Measurements from ENCODE around the gene SLC46A1.

The SLC46A1 gene

GRCh38 chr17:28350271-28350670 is 55.7 kb downstream of the SLC46A1 start:
- DNase-seq (ENCODE audit: low spot score), result no peak

DNA sequence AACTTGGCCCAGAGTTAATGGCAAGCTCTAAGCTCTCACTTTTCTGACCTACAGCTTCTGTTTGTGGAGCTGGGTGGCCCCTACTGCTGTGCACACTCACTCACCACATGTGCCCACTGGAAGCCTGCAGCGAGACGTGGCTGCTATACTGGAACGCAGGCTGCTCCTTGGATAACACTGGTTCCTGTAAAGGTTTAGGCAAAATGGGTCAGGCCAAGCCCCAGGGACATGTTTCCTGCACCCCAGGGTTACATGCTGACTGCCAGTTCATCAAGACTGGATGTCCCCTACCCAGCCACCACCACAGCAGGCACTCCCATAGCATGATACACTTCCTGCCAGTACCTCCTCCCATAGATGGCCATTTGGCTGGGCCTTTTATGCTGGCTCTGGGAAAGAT is 57.0 kb downstream of the SLC46A1 start:
- DNase-seq (ENCODE audit: low spot score), result no peak

- no peak for DNase-seq (ENCODE audit: low spot score)
Measured at GRCh38 chr17:28347261-28347891, 58.6 kb downstream of the SLC46A1 start.

DNA sequence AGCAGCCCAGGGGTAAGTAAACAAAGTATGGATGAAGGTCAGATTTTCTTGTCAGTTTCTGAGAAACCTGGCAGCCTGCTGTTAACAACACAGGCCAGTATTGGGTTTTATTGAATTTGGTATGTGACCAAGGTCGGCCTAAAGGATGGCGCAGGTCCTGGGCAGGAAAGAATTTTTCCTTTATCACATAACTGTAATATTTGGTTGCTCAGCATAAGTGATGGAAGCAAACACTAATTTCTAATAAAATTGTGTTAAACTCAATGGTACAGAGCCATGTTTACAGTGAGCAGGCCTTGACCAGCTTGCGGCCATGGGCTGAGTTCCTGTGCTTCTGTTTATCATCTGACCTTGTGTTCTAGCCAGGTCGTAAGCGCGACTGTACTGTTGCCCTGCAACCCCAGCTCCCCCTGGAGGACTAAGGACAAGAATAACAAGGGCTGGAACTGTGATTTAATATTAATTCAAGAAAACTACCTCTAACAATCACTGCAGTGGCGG is 59.2 kb downstream of the SLC46A1 start:
- peak; percentile 57 for DNase-seq (ENCODE audit: low spot score)

DNA sequence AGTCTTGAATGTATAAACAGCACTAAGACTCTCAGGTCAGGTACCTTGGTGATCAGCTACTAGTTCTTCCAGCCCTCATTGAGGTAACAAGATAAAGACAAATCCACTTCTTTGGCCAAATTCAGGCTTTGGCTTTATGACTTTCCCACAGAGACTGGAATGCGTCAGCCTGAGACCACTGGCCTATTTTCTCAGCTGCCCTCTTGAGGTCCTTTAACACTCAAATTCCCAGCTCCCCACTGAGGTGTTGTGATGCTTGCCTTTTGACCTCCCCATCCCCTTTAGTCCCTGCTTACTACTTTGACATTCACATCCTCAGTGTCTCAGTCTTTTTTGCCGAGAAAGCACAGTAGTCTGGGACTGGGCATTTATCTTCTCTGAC is 59.8 kb downstream of the SLC46A1 start:
- no peak for DNase-seq (ENCODE audit: low spot score)

- DNase-seq (ENCODE audit: low spot score), result peak; percentile 34
Measured at GRCh38 chr17:28345419-28346198, 60.4 kb downstream of the SLC46A1 start.

Measured in D341Med (cell line).